Endothelial cell of umbilical vein (primary cell): ENCODE data around the gene CREBL2. TPM values are rescaled to one million over a fixed set of nuclear protein-coding genes. Genes with fewer than 3 reads are reported as not detected.

ENCODE experiments used
- BruUV-seq: library from RNA; stranded (reverse); fragments of 400-500 nt; replicated peaks from 2 replicates; lab custom pipeline; 2021; lab: Mats Ljungman, UMichigan
- CTCF ChIA-PET: fragments of 300-600, 350-600 bp; sonication (Branson Sonifier 250); formaldehyde crosslinking; loops from one replicate; lab custom pipeline; 2021; ENCODE audit warnings: antibody characterized with exemption, inconsistent platforms; lab: Charles Lee
- POLR2A ChIA-PET: fragments of 300-600, 350-600 bp; sonication (Branson Sonifier 250); formaldehyde crosslinking; loops from one replicate; lab custom pipeline; 2021; ENCODE audit warnings: antibody characterized with exemption, inconsistent platforms; lab: Charles Lee
- DNase-seq: peaks from one replicate; pipeline ENCODE4 v3.0.0-alpha.2; 2011; ENCODE audit warnings: low read depth, low spot score
- FAIRE-seq: peaks from 2 replicates; lab custom pipeline; 2011; peaks lifted over from hg19 to GRCh38; lab: Jason Lieb, UNC
- H2AFZ ChIP-seq: 2 replicates; pipeline ENCODE4 v1.6.0; 2012; ENCODE audit warnings: low read depth, low read length, control low read depth, inconsistent platforms
- H3K27ac ChIP-seq: 2 replicates; pipeline ENCODE4 v1.5.1; 2011; ENCODE audit warnings: low read depth, mild to moderate bottlenecking, control low read depth, low read length, moderate library complexity; ENCODE audit not compliant: insufficient read depth
- H3K27me3 ChIP-seq, 2 experiments: 2 replicates each; pipeline versions ENCODE4 v1.6.0 to v1.6.1; 2011; ENCODE audit warnings: low read length in 2 of 2, mixed read lengths in 1 of 2; ENCODE audit not compliant: control insufficient read depth in 2 of 2, insufficient read depth in 2 of 2
- H3K36me3 ChIP-seq, 2 experiments: 2 replicates in 1 of 2; 3 replicates in 1 of 2; pipeline ENCODE4 v1.5.1; 2011; ENCODE audit warnings: low read length in 2 of 2, mild to moderate bottlenecking in 1 of 2, moderate library complexity in 1 of 2; ENCODE audit not compliant: control insufficient read depth in 2 of 2, insufficient read depth in 2 of 2; ENCODE audit errors: extremely low read depth in 1 of 2
- H3K4me1 ChIP-seq: 3 replicates; pipeline ENCODE4 v1.5.1; 2011; ENCODE audit warnings: mild to moderate bottlenecking, low read length; ENCODE audit not compliant: control insufficient read depth, insufficient read depth; ENCODE audit errors: extremely low read depth
- H3K4me2 ChIP-seq: 2 replicates; pipeline ENCODE4 v1.6.1; 2011; ENCODE audit warnings: low read length, control low read depth, mixed read lengths; ENCODE audit not compliant: insufficient read depth
- H3K4me3 ChIP-seq, 3 experiments: fragments of 200-600 bp in 1 of 3; sonication (generic), shearing (Covaris generic) in 1 of 3; replicated peaks in 1 of 3; 2 replicates each; pipeline ENCODE4 v1.5.1; 2011 to 2016; ENCODE audit warnings: control low read depth in 3 of 3, low read length in 3 of 3, mild to moderate bottlenecking in 2 of 3, inconsistent platforms in 1 of 3, low read depth in 1 of 3, moderate library complexity in 1 of 3; ENCODE audit not compliant: insufficient read depth in 1 of 3
- H3K79me2 ChIP-seq: 2 replicates; pipeline ENCODE4 v1.6.0; 2012; ENCODE audit warnings: low read length, inconsistent platforms; ENCODE audit not compliant: control insufficient read depth, insufficient read depth
- H3K9ac ChIP-seq: replicated peaks from 2 replicates; pipeline ENCODE3; 2011; ENCODE audit warnings: low read length, control low read depth; ENCODE audit not compliant: insufficient read depth; ENCODE audit errors: extremely low read depth
- H3K9me1 ChIP-seq: replicated peaks from 3 replicates; pipeline ENCODE4 v1.6.0; 2011; ENCODE audit warnings: mild to moderate bottlenecking, low read length; ENCODE audit not compliant: control insufficient read depth, insufficient read depth; ENCODE audit errors: extremely low read depth
- H3K9me3 ChIP-seq: replicated peaks from 2 replicates; pipeline ENCODE4 v1.5.1; 2012; ENCODE audit warnings: low read length, inconsistent platforms; ENCODE audit not compliant: control insufficient read depth, insufficient read depth
- H4K20me1 ChIP-seq: replicated peaks from 2 replicates; pipeline ENCODE3; 2011; ENCODE audit warnings: mild to moderate bottlenecking, low read length; ENCODE audit not compliant: control insufficient read depth, insufficient read depth; ENCODE audit errors: extremely low read depth
- CTCF ChIP-seq, 2 donors: IDR thresholded peaks; 1 replicate in 1 of 2; 2 replicates in 1 of 2; pipeline ENCODE4 v1.5.1; 2011; ENCODE audit warnings: low read length in 2 of 2, mild to moderate bottlenecking in 2 of 2, moderate library complexity in 2 of 2, control low read depth in 1 of 2, inconsistent platforms in 1 of 2, low read depth in 1 of 2; ENCODE audit not compliant: insufficient read depth in 1 of 2; ENCODE audit errors: extremely low read depth in 1 of 2
- EZH2 ChIP-seq: IDR thresholded peaks from 2 replicates; pipeline ENCODE4 v1.6.1; 2012; ENCODE audit warnings: borderline replicate concordance, low read depth, mild to moderate bottlenecking, moderate library complexity, low read length, inconsistent platforms; ENCODE audit not compliant: severe bottlenecking
- FOS ChIP-seq: IDR thresholded peaks from 2 replicates; pipeline ENCODE4 v1.6.1; 2011; ENCODE audit warnings: mild to moderate bottlenecking, low read length, moderate library complexity, borderline replicate concordance; ENCODE audit not compliant: insufficient read depth
- GATA2 ChIP-seq: IDR thresholded peaks from 2 replicates; pipeline ENCODE4 v1.7.0; 2011; ENCODE audit warnings: low read depth, mild to moderate bottlenecking, moderate library complexity, mixed read lengths, low read length; ENCODE audit not compliant: insufficient read length, insufficient read depth
- JUN ChIP-seq: IDR thresholded peaks from 2 replicates; pipeline ENCODE4 v1.6.1; 2011; ENCODE audit warnings: borderline replicate concordance, low read depth; ENCODE audit not compliant: insufficient read length, insufficient read depth
- MAX ChIP-seq: IDR thresholded peaks from 2 replicates; pipeline ENCODE4 v1.6.1; 2011; ENCODE audit not compliant: insufficient read depth, insufficient read length
- MYC ChIP-seq: IDR thresholded peaks from one replicate; pipeline ENCODE4 v1.6.1; 2011; ENCODE audit warnings: mild to moderate bottlenecking, low read depth, low read length
- POLR2A ChIP-seq: IDR thresholded peaks from 2 replicates; pipeline ENCODE4 v1.6.1; 2012; ENCODE audit warnings: low read depth, mild to moderate bottlenecking, control low read depth, low read length
- dilution Hi-C: fragments of 300-500 bp; cut with MboI; formaldehyde crosslinking; loops from one replicate; pipeline ENCODE4 v1.15.0; 2019; ENCODE audit warnings: low sequenced_read_pairs; ENCODE audit not compliant: extremely low pct_ligation_motif_present
- intact Hi-C: fragments of 100-400 bp; cut with micrococcal nuclease; formaldehyde crosslinking; loops from one replicate; pipeline ENCODE4 v1.10.0; 2022
- polyA plus RNA-seq, 4 experiments: library from polyadenylated mRNA; depleted of rRNA in 3 of 4; stranded (reverse) in 3 of 4; unstranded in 1 of 4; fragments of >200 nt; gene quantifications; 2 replicates each; pipeline versions ENCODE4 v1.2.1 to v1.2.3, GENCODE V29; 2011 to 2012; ENCODE audit warnings: missing spikeins in 1 of 4
- total RNA-seq: library from RNA; stranded (reverse); gene quantifications from 2 replicates; pipeline ENCODE4 v1.2.3, GENCODE V29; 2021

The CREBL2 gene
- total and polyA plus RNA-seq, 2 donors (not counting 3 experiments of a cell fraction or from before 2014, with no cell fraction given): 10.5 to 19.4 TPM

DNA sequence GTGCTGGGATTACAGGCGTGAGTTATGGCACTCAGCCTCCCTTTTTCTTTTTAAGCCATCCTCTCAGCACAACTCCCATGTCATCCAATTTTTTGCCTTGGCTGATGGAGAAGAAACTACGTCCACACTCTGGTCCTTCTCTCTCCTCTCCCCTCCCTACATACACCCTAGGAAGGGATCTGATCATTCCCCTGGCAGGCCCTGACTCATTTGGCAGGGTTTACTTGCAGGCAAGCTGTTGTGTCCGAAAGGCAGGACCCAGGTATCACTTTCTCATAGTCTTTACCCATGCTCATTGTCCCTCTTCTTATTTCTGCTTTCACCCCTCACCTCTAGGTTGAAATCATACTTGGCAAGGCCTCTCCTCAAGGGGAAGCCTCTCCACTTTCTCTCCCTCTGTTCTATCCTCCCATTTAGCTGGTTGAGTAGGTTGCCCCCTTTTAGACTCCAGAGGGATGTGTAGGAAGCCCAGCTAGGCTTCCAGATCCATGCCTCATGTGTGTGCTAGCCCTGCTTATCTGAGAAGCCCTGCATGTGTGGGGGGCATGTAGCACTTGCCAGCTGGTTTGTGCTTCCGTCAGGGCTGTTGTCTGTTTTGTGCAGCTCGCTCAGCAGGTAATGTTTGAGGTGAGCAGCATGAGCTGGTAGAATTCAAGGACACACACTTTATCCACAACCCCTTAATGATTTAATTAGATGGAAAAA, 69.5 kb downstream of the CREBL2 start:
- H3K27ac ChIP-seq: no peak overlapping the region
- BruUV-seq: no TSS peak
- H3K4me3 ChIP-seq: no peak overlapping the region
- no peaks in the 10 kb centered on the region for H3K9me3 ChIP-seq
- H3K4me1 ChIP-seq: no peaks in the 10 kb centered on the region
- no peaks in the 10 kb centered on the region for H3K79me2 ChIP-seq
- H2AFZ ChIP-seq: no peak overlapping the region
- no peak for DNase-seq
- ChIA-PET POLR2A (no interaction called here), CTCF (interaction anchor here (0.9 to 1.7 kb wide), 4 partner anchors 9 to 352 kb away, joined by 3 read pairs; no protein-coding TSS in a partner anchor)
- H3K4me2 ChIP-seq: no peak overlapping the region
- H3K36me3 ChIP-seq: no peaks in the 10 kb centered on the region
- TF ChIP-seq FOS: no peak
- TF ChIP-seq MYC: no peak
- TF ChIP-seq GATA2: no peak
- no peak for TF ChIP-seq POLR2A
- TF ChIP-seq JUN: no peak
- no peak for TF ChIP-seq MAX
- TF ChIP-seq CTCF (IDR thresholded peaks at IDR 0.05; ENCODE audit: extremely low read depth in 1 of 2, insufficient read depth in 1 of 2, low read depth in 1 of 2, low read length in 2 of 2): no peak
- TF ChIP-seq EZH2: no peak
- dilution Hi-C loops (no loop called here), intact Hi-C loops (no loop called here)
- H4K20me1 ChIP-seq: no peaks in the 10 kb centered on the region
- no peak for FAIRE-seq
- H3K9me1 ChIP-seq: no peaks in the 10 kb centered on the region
- H3K9ac ChIP-seq: no peak overlapping the region
- H3K27me3 ChIP-seq: peaks cover 8 to 17% of the 10 kb centered on the region in 2 experiments
